HepG2 (cell line): Measurements from ENCODE around the gene ZNF281. TPM values are rescaled to one million over a fixed set of nuclear protein-coding genes. Genes with fewer than 3 reads are reported as not detected.

Source experiments
- ATAC-seq: fragments of 200-7000 bp; cut with Tn5 transposase; 3 replicates; pipeline ENCODE4 v1.9.1; 2020; ENCODE audit warnings: mild to moderate bottlenecking, moderate library complexity
- BruUV-seq: library from RNA; stranded (reverse); fragments of 400-500 nt; replicated peaks from 2 replicates; lab custom pipeline; 2021; lab: Mats Ljungman, UMichigan
- CTCF ChIA-PET: fragments of 300-600 bp; formaldehyde crosslinking; extraction: SDS; loops from one replicate; lab custom pipeline; 2021; ENCODE audit warnings: low total read pairs, inconsistent platforms, low intra/inter-chr PET ratio; lab: Yijun Ruan, JAX
- POLR2A ChIA-PET: fragments of 350-600 bp; sonication (Branson Sonifier 250); formaldehyde crosslinking; loops from one replicate; lab custom pipeline; 2020; ENCODE audit warnings: antibody characterized with exemption, inconsistent platforms; lab: Yijun Ruan, JAX
- DNase-seq: peaks from one replicate; pipeline ENCODE4 v3.0.0-alpha.2; 2015; ENCODE audit warnings: low spot score
- FAIRE-seq: peaks from 3 replicates; lab custom pipeline; 2011; peaks lifted over from hg19 to GRCh38; lab: Jason Lieb, UNC
- H2AFZ ChIP-seq: one replicate; pipeline ENCODE4 v1.6.1; 2011; ENCODE audit warnings: low read length, inconsistent platforms
- H3K27ac ChIP-seq: fragments of 300-600 bp; 3 replicates; pipeline ENCODE4 v1.8.0; 2011; ENCODE audit warnings: mixed run types, mild to moderate bottlenecking, mixed read lengths, low read length, inconsistent platforms; ENCODE audit not compliant: insufficient read depth; ENCODE audit errors: extremely low read length
- H3K27me3 ChIP-seq, 2 experiments: fragments of 200-600 bp in 1 of 2; 2 replicates in 1 of 2; 3 replicates in 1 of 2; pipeline versions ENCODE4 v1.6.0 to v1.8.0; 2011; ENCODE audit warnings: low read length in 2 of 2, mild to moderate bottlenecking in 2 of 2, moderate library complexity in 2 of 2, inconsistent platforms in 1 of 2; ENCODE audit not compliant: insufficient read depth in 2 of 2, control insufficient read depth in 1 of 2
- H3K36me3 ChIP-seq, 2 experiments: fragments of 200-600 bp in 1 of 2; replicated peaks in 1 of 2; 2 replicates in 1 of 2; 3 replicates in 1 of 2; pipeline versions ENCODE4 v1.5.1 to v1.8.0; 2011; ENCODE audit warnings: low read length in 2 of 2, inconsistent platforms in 1 of 2; ENCODE audit not compliant: insufficient read depth in 2 of 2, control insufficient read depth in 1 of 2
- H3K4me1 ChIP-seq: 2 replicates; pipeline ENCODE4 v1.5.1; 2012; ENCODE audit warnings: low read length, inconsistent platforms; ENCODE audit not compliant: insufficient read depth
- H3K4me2 ChIP-seq: 2 replicates; pipeline ENCODE4 v1.6.0; 2011; ENCODE audit warnings: low read depth, low read length, inconsistent platforms
- H3K4me3 ChIP-seq, 3 experiments: fragments of 200-600 bp in 1 of 3; sonication (generic), shearing (Covaris generic) in 1 of 3; replicated peaks in 1 of 3; 2 replicates each; pipeline ENCODE4 v1.5.1; 2011 to 2016; ENCODE audit warnings: low read length in 3 of 3, inconsistent platforms in 2 of 3, low read depth in 2 of 3, mild to moderate bottlenecking in 2 of 3, control low read depth in 1 of 3, mixed read lengths in 1 of 3; ENCODE audit not compliant: insufficient read depth in 1 of 3
- H3K79me2 ChIP-seq: one replicate; pipeline ENCODE4 v1.6.1; 2011; ENCODE audit warnings: low read length, inconsistent platforms; ENCODE audit not compliant: insufficient read depth
- H3K9ac ChIP-seq: 2 replicates; pipeline ENCODE4 v1.6.0; 2011; ENCODE audit warnings: mild to moderate bottlenecking, low read depth, low read length, inconsistent platforms; ENCODE audit not compliant: insufficient read depth
- H3K9me3 ChIP-seq: 2 replicates; pipeline ENCODE4 v1.5.1; 2012; ENCODE audit warnings: mild to moderate bottlenecking, low read length
- H4K20me1 ChIP-seq: 2 replicates; pipeline ENCODE4 v1.6.0; 2011; ENCODE audit warnings: inconsistent platforms, mild to moderate bottlenecking, low read length, moderate library complexity; ENCODE audit not compliant: insufficient read depth
- ELF1 ChIP-seq: sonication (generic); formaldehyde crosslinking; IDR thresholded peaks from 2 replicates; pipeline ENCODE4 v1.4.0; 2020; ENCODE audit warnings: missing genetic modification reagents
- HDAC6 ChIP-seq: fragments of 200-600 bp; sonication (generic); IDR thresholded peaks from 2 replicates; pipeline ENCODE4 v1.7.0; 2017; ENCODE audit warnings: mild to moderate bottlenecking, antibody characterized with exemption, low read length, low read depth
- KLF16 ChIP-seq, 2 experiments: sonication (generic) in 1 of 2; formaldehyde crosslinking in 1 of 2; IDR thresholded peaks; 2 replicates each; pipeline versions ENCODE4 v1.6.1 to v1.8.0; 2016 to 2023; ENCODE audit warnings: missing genetic modification reagents in 2 of 2, missing compliant biosample characterization in 1 of 2
- PAF1 ChIP-seq: IDR thresholded peaks from 2 replicates; pipeline ENCODE4 v1.6.1; 2016; ENCODE audit warnings: missing genetic modification reagents, missing compliant biosample characterization
- PCBP2 ChIP-seq: fragments of 200-400 bp; formaldehyde crosslinking; optimal IDR thresholded peaks from 2 replicates; pipeline ENCODE3; 2018; ENCODE audit warnings: low read length, low read depth; ENCODE audit not compliant: poor library complexity, severe bottlenecking
- PRDM15 ChIP-seq: sonication (generic); formaldehyde crosslinking; IDR thresholded peaks from 2 replicates; pipeline ENCODE4 v1.4.0; 2020; ENCODE audit warnings: missing genetic modification reagents
- RERE ChIP-seq: IDR thresholded peaks from 2 replicates; pipeline ENCODE4 v1.6.1; 2016; ENCODE audit warnings: low read depth, missing genetic modification reagents, missing compliant biosample characterization
- SIN3A ChIP-seq: IDR thresholded peaks from 2 replicates; pipeline ENCODE4 v1.6.1; 2011; ENCODE audit warnings: low read depth, mild to moderate bottlenecking, control low read depth, low read length, borderline replicate concordance
- SP5 ChIP-seq: IDR thresholded peaks from 2 replicates; pipeline ENCODE4 v1.6.1; 2016; ENCODE audit warnings: low read depth, borderline replicate concordance
- SSRP1 ChIP-seq: IDR thresholded peaks from 2 replicates; pipeline ENCODE4 v1.6.1; 2016; ENCODE audit warnings: control low read depth
- U2AF1 ChIP-seq: fragments of 200-400 bp; formaldehyde crosslinking; optimal IDR thresholded peaks from 2 replicates; pipeline ENCODE3; 2017; ENCODE audit warnings: mild to moderate bottlenecking, low read depth, low read length
- WIZ ChIP-seq: sonication (generic); formaldehyde crosslinking; IDR thresholded peaks from 2 replicates; pipeline ENCODE4 v1.5.1; 2020; ENCODE audit warnings: mild to moderate bottlenecking, missing genetic modification reagents
- ZNF225 ChIP-seq: sonication (generic); formaldehyde crosslinking; IDR thresholded peaks from 2 replicates; pipeline ENCODE4 v1.4.0; 2020; ENCODE audit warnings: mild to moderate bottlenecking, missing genetic modification reagents
- WGBS: methylation state at CpG from one replicate; pipeline ENCODE4 v1.1.6; 2017; ENCODE audit warnings: low lambda C conversion rate; 5-methylcytosine and 5-hydroxymethylcytosine counted together
- in situ Hi-C: cut with HindIII; loops from 2 replicates; pipeline ENCODE4 v1.10.0; 2017; ENCODE audit warnings: low pct_unique_long_range_greater_than_20kb; ENCODE audit not compliant: extremely low pct_ligation_motif_present
- intact Hi-C: fragments of 100-400 bp; cut with micrococcal nuclease; formaldehyde crosslinking; loops from one replicate; pipeline ENCODE4 v1.10.0; 2022; ENCODE audit not compliant: unreplicated experiment
- polyA plus RNA-seq, 8 experiments: library from polyadenylated mRNA; depleted of rRNA in 3 of 8; stranded (reverse) in 7 of 8; unstranded in 1 of 8; fragments of >200 nt; fragmentation: Illumina TruSeq in 4 of 8; extraction: Trizol in 4 of 8; gene quantifications; 2 replicates each; pipeline versions ENCODE4 v1.2.1 to v1.2.3, GENCODE V29; 2011 to 2016; ENCODE audit warnings: low read depth in 4 of 8, missing spikeins in 1 of 8, mixed read lengths in 1 of 8; ENCODE audit not compliant: insufficient read depth in 1 of 8
- total RNA-seq, 5 experiments: library from RNA; depleted of rRNA; stranded (reverse); fragments of >200 nt; fragmentation: Illumina TruSeq; extraction: Trizol; gene quantifications; 2 replicates each; pipeline ENCODE4 v1.2.3, GENCODE V29; 2016; ENCODE audit warnings: low read depth in 1 of 5

The ZNF281 gene
- total and polyA plus RNA-seq, 2 of the 13 experiments (the other 11 are each of a cell fraction or from before 2014, with no cell fraction given): 7.7 to 20.6 TPM

GRCh38 chr1:200362421-200362820 is 47.4 kb downstream of the ZNF281 start:
- no peaks in the 10 kb centered on the region for H3K9me3 ChIP-seq
- no peaks in the 10 kb centered on the region for H3K79me2 ChIP-seq
- H3K4me2 ChIP-seq: no peak overlapping the region
- intact Hi-C loops: no loop called here
- ChIA-PET CTCF (no interaction called here), POLR2A (interaction anchor here (3.3 kb wide), 1 partner anchor 10 kb away, joined by 15 read pairs; no protein-coding TSS in a partner anchor)
- H3K4me1 ChIP-seq: peaks cover 50% of the 10 kb centered on the region
- H3K27ac ChIP-seq: no peak overlapping the region
- no peak for DNase-seq
- no peak overlapping the region for H3K4me3 ChIP-seq
- H3K27me3 ChIP-seq: no peaks in the 10 kb centered on the region
- no peak overlapping the region for H2AFZ ChIP-seq
- H3K9ac ChIP-seq: no peak overlapping the region
- 100% methylated on average over 2 of the region's 2 CpGs for WGBS
- no peak for TF ChIP-seq SSRP1 (CRISPR knock-in tag)
- no peak for TF ChIP-seq WIZ (CRISPR knock-in tag)
- no peak for TF ChIP-seq ELF1
- no peak for TF ChIP-seq KLF16 (CRISPR knock-in tag; IDR thresholded peaks at IDR 0.05)
- no peak for TF ChIP-seq RERE
- no peak for TF ChIP-seq ZNF225 (CRISPR knock-in tag)
- no peak for TF ChIP-seq PAF1 (CRISPR knock-in tag)
- no peak for TF ChIP-seq SP5 (CRISPR knock-in tag)
- TF ChIP-seq PCBP2: no peak
- no peak for TF ChIP-seq U2AF1
- no peak for TF ChIP-seq HDAC6
- TF ChIP-seq PRDM15: no peak
- TF ChIP-seq SIN3A: no peak
- TF ChIP-seq, all 625 proteins: peak for 0
- no peak for FAIRE-seq
- in situ Hi-C loops: no loop called here
- BruUV-seq: no TSS peak
- no peak for ATAC-seq
- Histone ChIP-seq H4K20me1 (no peaks in the 10 kb centered on the region), H3K36me3 (no peaks in the 10 kb centered on the region)
